HEK293 (cell line): ENCODE measurements around the gene PTPRN2.

ENCODE experiments used
- ZBTB20 ChIP-seq: fragments of 450-650 bp; formaldehyde crosslinking; IDR thresholded peaks from 2 replicates; pipeline ENCODE4 v1.5.1; 2016; ENCODE audit warnings: missing biosample characterization, missing genetic modification characterization
- ZBTB49 ChIP-seq: fragments of 450-650 bp; formaldehyde crosslinking; IDR thresholded peaks from 2 replicates; pipeline ENCODE4 v1.5.1; 2016; ENCODE audit warnings: missing biosample characterization, missing genetic modification characterization, low read depth
- TF ChIP-seq, protein P1 (sequence below): fragments of 450-650 bp; formaldehyde crosslinking; IDR thresholded peaks from 2 replicates; pipeline ENCODE4 v1.5.1; 2016; ENCODE audit warnings: missing biosample characterization, missing genetic modification characterization
- TF ChIP-seq, protein P2 (sequence below): fragments of 450-650 bp; formaldehyde crosslinking; IDR thresholded peaks from 2 replicates; pipeline ENCODE4 v1.5.1; 2016; ENCODE audit warnings: missing biosample characterization, missing genetic modification characterization

GRCh38 chr7:158406364-158406763, 181.3 kb downstream of the PTPRN2 start:
- TF ChIP-seq ZBTB20 (tag by site-specific recombination) (no peak), ZBTB49 (tag by site-specific recombination) (no peak)
- TF ChIP-seq, protein P1, sequence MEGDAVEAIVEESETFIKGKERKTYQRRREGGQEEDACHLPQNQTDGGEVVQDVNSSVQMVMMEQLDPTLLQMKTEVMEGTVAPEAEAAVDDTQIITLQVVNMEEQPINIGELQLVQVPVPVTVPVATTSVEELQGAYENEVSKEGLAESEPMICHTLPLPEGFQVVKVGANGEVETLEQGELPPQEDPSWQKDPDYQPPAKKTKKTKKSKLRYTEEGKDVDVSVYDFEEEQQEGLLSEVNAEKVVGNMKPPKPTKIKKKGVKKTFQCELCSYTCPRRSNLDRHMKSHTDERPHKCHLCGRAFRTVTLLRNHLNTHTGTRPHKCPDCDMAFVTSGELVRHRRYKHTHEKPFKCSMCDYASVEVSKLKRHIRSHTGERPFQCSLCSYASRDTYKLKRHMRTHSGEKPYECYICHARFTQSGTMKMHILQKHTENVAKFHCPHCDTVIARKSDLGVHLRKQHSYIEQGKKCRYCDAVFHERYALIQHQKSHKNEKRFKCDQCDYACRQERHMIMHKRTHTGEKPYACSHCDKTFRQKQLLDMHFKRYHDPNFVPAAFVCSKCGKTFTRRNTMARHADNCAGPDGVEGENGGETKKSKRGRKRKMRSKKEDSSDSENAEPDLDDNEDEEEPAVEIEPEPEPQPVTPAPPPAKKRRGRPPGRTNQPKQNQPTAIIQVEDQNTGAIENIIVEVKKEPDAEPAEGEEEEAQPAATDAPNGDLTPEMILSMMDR (tag by site-specific recombination) = no peak
- TF ChIP-seq, protein P2, sequence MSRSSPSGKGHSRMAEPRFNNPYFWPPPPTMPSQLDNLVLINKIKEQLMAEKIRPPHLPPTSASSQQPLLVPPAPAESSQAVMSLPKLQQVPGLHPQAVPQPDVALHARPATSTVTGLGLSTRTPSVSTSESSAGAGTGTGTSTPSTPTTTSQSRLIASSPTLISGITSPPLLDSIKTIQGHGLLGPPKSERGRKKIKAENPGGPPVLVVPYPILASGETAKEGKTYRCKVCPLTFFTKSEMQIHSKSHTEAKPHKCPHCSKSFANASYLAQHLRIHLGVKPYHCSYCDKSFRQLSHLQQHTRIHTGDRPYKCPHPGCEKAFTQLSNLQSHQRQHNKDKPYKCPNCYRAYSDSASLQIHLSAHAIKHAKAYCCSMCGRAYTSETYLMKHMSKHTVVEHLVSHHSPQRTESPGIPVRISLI (tag by site-specific recombination) = no peak
